GM12878 (cell line): Measurements from ENCODE around the gene PKN3. TPM values are rescaled to one million over a fixed set of nuclear protein-coding genes. Genes with fewer than 3 reads are reported as not detected.

Experiments
- ATAC-seq: fragments of 200-7000 bp; cut with Tn5 transposase; 3 replicates; pipeline ENCODE4 v1.9.1; 2020; ENCODE audit warnings: mild to moderate bottlenecking, moderate library complexity
- BruUV-seq: library from RNA; stranded (reverse); fragments of 400-500 nt; replicated peaks from 2 replicates; lab custom pipeline; 2021; lab: Mats Ljungman, UMichigan
- CTCF ChIA-PET: fragments of 300-600 bp; sonication (Branson Sonifier 250); formaldehyde crosslinking; extraction: SDS; loops from one replicate; lab custom pipeline; 2021; ENCODE audit warnings: inconsistent platforms; lab: Yijun Ruan, JAX
- POLR2A ChIA-PET: fragments of 350-600 bp; formaldehyde crosslinking; extraction: SDS; loops from one replicate; lab custom pipeline; 2021; ENCODE audit warnings: inconsistent platforms; lab: Charles Lee
- RAD21 ChIA-PET: fragments of 300-600 bp; sonication (Branson Sonifier 250); formaldehyde crosslinking; loops from one replicate; lab custom pipeline; 2023; ENCODE audit warnings: antibody characterized with exemption; ENCODE audit not compliant: unreplicated experiment; lab: Charles Lee
- SMC1A ChIA-PET: fragments of 300-600 bp; sonication (Branson Sonifier 250); formaldehyde crosslinking; loops from one replicate; lab custom pipeline; 2023; ENCODE audit not compliant: unreplicated experiment, uncharacterized antibody; lab: Charles Lee
- DNase-seq: peaks from one replicate; pipeline ENCODE4 v3.0.0-alpha.2; 2011; ENCODE audit warnings: low read depth, low spot score
- FAIRE-seq: peaks from 3 replicates; lab custom pipeline; 2011; peaks lifted over from hg19 to GRCh38; lab: Jason Lieb, UNC
- H2AFZ ChIP-seq: 2 replicates; pipeline ENCODE4 v1.6.0; 2011; ENCODE audit warnings: low read depth, low read length, control low read depth; ENCODE audit not compliant: control insufficient read depth
- H3K27ac ChIP-seq: 2 replicates; pipeline ENCODE4 v1.5.1; 2011; ENCODE audit warnings: control low read depth; ENCODE audit not compliant: control insufficient read depth, insufficient read depth
- H3K27me3 ChIP-seq, 2 experiments: replicated peaks in 1 of 2; 2 replicates each; pipeline versions ENCODE4 v1.6.0 to v1.6.1; 2011; ENCODE audit warnings: low read length in 1 of 2; ENCODE audit not compliant: control insufficient read depth in 2 of 2, insufficient read depth in 2 of 2
- H3K36me3 ChIP-seq, 2 experiments: 2 replicates each; pipeline ENCODE4 v1.5.1; 2011; ENCODE audit warnings: low read length in 1 of 2; ENCODE audit not compliant: control insufficient read depth in 2 of 2, insufficient read depth in 2 of 2
- H3K4me1 ChIP-seq: 2 replicates; pipeline ENCODE4 v1.6.1; 2011; ENCODE audit warnings: mild to moderate bottlenecking, low read length, moderate library complexity, mixed read lengths; ENCODE audit not compliant: control insufficient read depth, insufficient read depth
- H3K4me2 ChIP-seq: 2 replicates; pipeline ENCODE4 v1.6.0; 2011; ENCODE audit warnings: control low read depth; ENCODE audit not compliant: control insufficient read depth, insufficient read depth
- H3K4me3 ChIP-seq: fragments of 200-600 bp; sonication (generic); 2 replicates; pipeline ENCODE4 v1.5.1; 2016
- H3K79me2 ChIP-seq: 2 replicates; pipeline ENCODE4 v1.6.0; 2011; ENCODE audit warnings: low read length; ENCODE audit not compliant: control insufficient read depth, insufficient read depth
- H3K9ac ChIP-seq: 2 replicates; pipeline ENCODE4 v1.8.0; 2011; ENCODE audit warnings: low read length, control low read depth, mixed read lengths; ENCODE audit not compliant: control insufficient read depth, insufficient read depth
- H3K9me3 ChIP-seq: replicated peaks from 3 replicates; pipeline ENCODE4 v1.5.1; 2011; ENCODE audit warnings: mild to moderate bottlenecking, low read length; ENCODE audit not compliant: control insufficient read depth, insufficient read depth
- H4K20me1 ChIP-seq: 2 replicates; pipeline ENCODE4 v1.6.0; 2011; ENCODE audit not compliant: control insufficient read depth, insufficient read depth
- BHLHE40 ChIP-seq, 2 experiments: fragments of 450-650 bp in 1 of 2; IDR thresholded peaks; 2 replicates each; pipeline ENCODE4 v1.6.1; 2011 to 2017; ENCODE audit warnings: low read depth in 2 of 2, borderline replicate concordance in 1 of 2, improper control_type of control experiment in 1 of 2, low read length in 1 of 2, mild to moderate bottlenecking in 1 of 2
- CBFB ChIP-seq: IDR thresholded peaks from 2 replicates; pipeline ENCODE4 v1.6.1; 2016; ENCODE audit warnings: antibody characterized with exemption, low read depth
- CEBPB ChIP-seq, 2 experiments: fragments of 150-350 bp in 1 of 2; IDR thresholded peaks; 2 replicates each; pipeline ENCODE4 v1.6.1; 2012 to 2014; ENCODE audit warnings: low read depth in 2 of 2, low read length in 2 of 2, borderline replicate concordance in 1 of 2, inconsistent platforms in 1 of 2
- CHD4 ChIP-seq: fragments of 200-600 bp; sonication (generic); IDR thresholded peaks from 2 replicates; pipeline ENCODE4 v1.6.1; 2016; ENCODE audit warnings: mild to moderate bottlenecking
- CTCF ChIP-seq, 3 experiments: IDR thresholded peaks in 2 of 3; conservative IDR thresholded peaks in 1 of 3; 2 replicates each; pipeline ENCODE4 v1.5.1; 2011; ENCODE audit warnings: low read depth in 3 of 3, low read length in 3 of 3, mild to moderate bottlenecking in 3 of 3, control low read depth in 2 of 3, moderate library complexity in 2 of 3, inconsistent platforms in 1 of 3, mixed read lengths in 1 of 3; ENCODE audit not compliant: control insufficient read depth in 2 of 3, insufficient read depth in 1 of 3; ENCODE audit errors: extremely low read depth in 1 of 3
- EED ChIP-seq: sonication (generic); IDR thresholded peaks from 2 replicates; pipeline ENCODE4 v1.6.1; 2016; ENCODE audit warnings: antibody characterized with exemption, low read depth
- EZH2 ChIP-seq: IDR thresholded peaks from 2 replicates; pipeline ENCODE4 v1.6.1; 2012; ENCODE audit warnings: low read depth, mild to moderate bottlenecking, control low read depth, inconsistent platforms, low read length, borderline replicate concordance; ENCODE audit not compliant: control insufficient read depth
- FOXK2 ChIP-seq: fragments of 450-650 bp; IDR thresholded peaks from 2 replicates; pipeline ENCODE4 v1.6.1; 2017; ENCODE audit warnings: mild to moderate bottlenecking, moderate library complexity
- KLF5 ChIP-seq: fragments of 450-650 bp; IDR thresholded peaks from 2 replicates; pipeline ENCODE4 v1.6.1; 2014; ENCODE audit warnings: mild to moderate bottlenecking; ENCODE audit not compliant: partially characterized antibody
- MEF2B ChIP-seq: fragments of 450-650 bp; IDR thresholded peaks from 2 replicates; pipeline ENCODE4 v1.6.1; 2018; ENCODE audit warnings: mild to moderate bottlenecking, moderate library complexity; ENCODE audit not compliant: partially characterized antibody, poor library complexity, severe bottlenecking
- MXI1 ChIP-seq: fragments of 150-350 bp; IDR thresholded peaks from 2 replicates; pipeline ENCODE4 v1.6.1; 2011; ENCODE audit warnings: low read depth, mild to moderate bottlenecking, inconsistent platforms, low read length, improper control_type of control experiment
- RCOR1 ChIP-seq: conservative IDR thresholded peaks from 2 replicates; pipeline ENCODE4 v1.6.1; 2012; ENCODE audit warnings: low read depth, low read length, improper control_type of control experiment
- RFX5 ChIP-seq: IDR thresholded peaks from 2 replicates; pipeline ENCODE4 v1.6.1; 2011; ENCODE audit warnings: low read depth, low read length, improper control_type of control experiment
- STAT1 ChIP-seq: fragments of 450-650 bp; conservative IDR thresholded peaks from 2 replicates; pipeline ENCODE4 v1.6.1; 2014; ENCODE audit warnings: antibody characterized with exemption, mild to moderate bottlenecking
- SUZ12 ChIP-seq: fragments of 200-600 bp; sonication (generic); IDR thresholded peaks from one replicate; pipeline ENCODE4 v1.6.1; 2018; ENCODE audit warnings: antibody characterized with exemption, mild to moderate bottlenecking; ENCODE audit not compliant: unreplicated experiment
- TCF12 ChIP-seq: IDR thresholded peaks from 2 replicates; pipeline ENCODE4 v1.6.1; 2011; ENCODE audit warnings: low read depth, mild to moderate bottlenecking, low read length
- ZBED1 ChIP-seq: IDR thresholded peaks from 2 replicates; pipeline ENCODE4 v1.6.1; 2016; ENCODE audit warnings: borderline replicate concordance
- ZBTB40 ChIP-seq: fragments of 450-650 bp; IDR thresholded peaks from 2 replicates; pipeline ENCODE4 v1.6.1; 2016; ENCODE audit warnings: mild to moderate bottlenecking, moderate library complexity, borderline replicate concordance
- WGBS: methylation state at CpG from one replicate; pipeline ENCODE4 v1.1.6; 2016; ENCODE audit warnings: low lambda C conversion rate; ENCODE audit not compliant: insufficient replicate concordance, insufficient coverage; ENCODE audit errors: missing lambda C conversion rate; 5-methylcytosine and 5-hydroxymethylcytosine counted together
- in situ Hi-C: fragments of 300-500 bp; cut with MboI; formaldehyde crosslinking; loops from 9 replicates; pipeline ENCODE4 v1.14.3; 2018; ENCODE audit warnings: mixed read lengths
- intact Hi-C: fragments of 100-400 bp; cut with micrococcal nuclease; formaldehyde crosslinking; loops from one replicate; pipeline ENCODE4 v1.14.2; 2022; ENCODE audit not compliant: unreplicated experiment
- polyA plus RNA-seq, 11 experiments: library from polyadenylated mRNA; depleted of rRNA in 4 of 11; unstranded in 6 of 11; stranded (reverse) in 5 of 11; fragments of >200 nt; fragmentation: Nextera tagmentation in 4 of 11; fragmentation: Illumina TruSeq in 1 of 11; extraction: Ambion mirVana in 4 of 11; extraction: Trizol in 1 of 11; gene quantifications; 1 replicate in 1 of 11; 2 replicates in 10 of 11; pipeline versions ENCODE4 v1.2.1 to v1.2.3, GENCODE V29; 2011 to 2016; ENCODE audit warnings: inconsistent platforms in 2 of 11, missing spikeins in 2 of 11, low read depth in 1 of 11
- total RNA-seq, 4 experiments: library from RNA; depleted of rRNA in 3 of 4; stranded (reverse); fragments of >200 nt in 3 of 4; fragmentation: Illumina TruSeq in 1 of 4; extraction: Trizol in 1 of 4; gene quantifications; 2 replicates each; pipeline versions ENCODE4 v1.2.1 to v1.2.3, GENCODE V29; 2013 to 2021

The PKN3 gene
- total and polyA plus RNA-seq, 10 of the 15 experiments (the other 5 are each of a cell fraction or from before 2014, with no cell fraction given), result 0.35 to 11.0 (median 3.3) TPM

- no peaks in the 10 kb centered on the region for H3K27me3 ChIP-seq
- intact Hi-C loops, result no loop called here
- DNase-seq (no peak), FAIRE-seq (no peak), ATAC-seq (no peak)
- no peaks in the 10 kb centered on the region; the same call in 1 of the 2 replicates for H3K4me1 ChIP-seq
- no peak overlapping the region for H3K4me2 ChIP-seq
- no peak overlapping the region for H2AFZ ChIP-seq
- no peak overlapping the region for H3K9ac ChIP-seq
- ChIA-PET RAD21 (no interaction called here), SMC1A (no interaction called here), POLR2A (interaction anchor here (0.6 kb wide), 1 partner anchor 87 kb away, joined by 3 read pairs; no protein-coding TSS in a partner anchor), CTCF (no interaction called here)
- in situ Hi-C loops, result no loop called here
- TF ChIP-seq STAT1 (no peak), KLF5 (no peak), FOXK2 (no peak), TCF12 (no peak), RCOR1 (no peak), SUZ12 (no peak), CBFB (no peak), RFX5 (no peak), EED (no peak), CHD4 (no peak), MEF2B (no peak), ZBED1 (no peak), EZH2 (no peak), CTCF (IDR thresholded peaks at IDR 0.05 in 2 of 3, conservative IDR thresholded peaks at IDR 0.05 in 1 of 3; ENCODE audit: control insufficient read depth in 2 of 3, extremely low read depth in 1 of 3, insufficient read depth in 1 of 3, low read depth in 3 of 3, low read length in 3 of 3) (no peak), CEBPB (IDR thresholded peaks at IDR 0.05; ENCODE audit: borderline replicate concordance in 1 of 2, low read depth in 2 of 2, low read length in 2 of 2) (no peak), ZBTB40 (no peak), MXI1 (no peak), BHLHE40 (IDR thresholded peaks at IDR 0.05; ENCODE audit: borderline replicate concordance in 1 of 2, low read depth in 2 of 2, low read length in 1 of 2) (no peak)
- no peak overlapping the region for H3K4me3 ChIP-seq
- no peak overlapping the region for H3K27ac ChIP-seq
- no TSS peak for BruUV-seq
- H3K9me3 ChIP-seq, result no peaks in the 10 kb centered on the region
- WGBS, result 68% methylated on average over 9 of the region's 9 CpGs
- H3K36me3 ChIP-seq, result no peaks in the 10 kb centered on the region; a peak in 3 of 4 replicates
- H4K20me1 ChIP-seq, result no peaks in the 10 kb centered on the region
- H3K79me2 ChIP-seq, result no peaks in the 10 kb centered on the region; the same call in 1 of the 2 replicates
Measured at GRCh38 chr9:128731691-128732090, 29.4 kb downstream of the PKN3 start.
